GM19351 (cell line): ENCODE results near the gene ABLIM1.

Experiments
- ATAC-seq: cut with Tn5 transposase; IDR thresholded peaks from one replicate; pipeline ENCODE4 v1.9.1; 2021; ENCODE audit warnings: mild to moderate bottlenecking, moderate library complexity; ENCODE audit not compliant: unreplicated experiment

ABLIM1 gene

DNA sequence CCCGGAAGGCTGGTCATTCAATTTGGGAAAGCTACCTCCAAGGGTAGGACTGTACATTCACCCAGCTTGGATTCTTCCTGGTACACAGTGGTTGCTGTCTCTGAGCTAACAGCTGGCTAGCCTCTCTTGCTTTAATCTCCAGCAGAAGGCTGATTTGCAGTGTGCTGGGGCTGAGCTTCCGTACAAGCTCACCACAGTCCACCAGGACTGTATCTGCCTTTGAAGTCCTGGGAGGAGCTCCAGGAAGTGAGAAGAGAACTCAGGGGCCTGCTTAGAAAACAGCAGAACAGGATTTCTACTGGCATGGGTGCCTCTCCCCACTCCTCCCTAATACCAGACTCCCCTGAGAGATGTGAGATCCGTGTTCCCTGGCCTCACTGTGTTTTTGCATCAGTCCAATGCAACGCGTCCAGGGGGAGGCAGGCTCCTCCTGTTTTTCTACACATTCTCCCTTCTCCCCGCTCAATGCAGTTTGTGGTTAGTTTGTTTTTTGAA is 260.4 kb downstream of the ABLIM1 start:
- ATAC-seq = no peak

DNA sequence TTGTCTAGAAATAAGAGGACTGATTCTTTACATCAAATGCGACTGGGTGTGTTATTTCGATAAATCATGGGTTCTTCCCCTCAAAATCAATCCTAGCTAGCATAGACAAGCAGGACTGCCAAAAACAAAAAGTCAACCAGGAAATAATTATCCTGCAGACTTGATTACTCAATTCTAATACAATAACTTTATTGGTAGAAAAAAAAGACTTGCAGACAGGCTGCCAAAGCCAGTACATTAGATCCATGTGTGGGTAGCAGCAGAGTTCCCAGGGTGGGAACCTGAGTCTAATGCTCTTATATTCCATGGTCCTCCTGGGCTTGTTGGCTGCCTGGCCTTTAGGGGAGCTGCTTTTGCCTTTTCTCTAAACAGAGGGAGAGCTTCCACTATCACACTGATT is 261.6 kb downstream of the ABLIM1 start:
- no peak for ATAC-seq

DNA sequence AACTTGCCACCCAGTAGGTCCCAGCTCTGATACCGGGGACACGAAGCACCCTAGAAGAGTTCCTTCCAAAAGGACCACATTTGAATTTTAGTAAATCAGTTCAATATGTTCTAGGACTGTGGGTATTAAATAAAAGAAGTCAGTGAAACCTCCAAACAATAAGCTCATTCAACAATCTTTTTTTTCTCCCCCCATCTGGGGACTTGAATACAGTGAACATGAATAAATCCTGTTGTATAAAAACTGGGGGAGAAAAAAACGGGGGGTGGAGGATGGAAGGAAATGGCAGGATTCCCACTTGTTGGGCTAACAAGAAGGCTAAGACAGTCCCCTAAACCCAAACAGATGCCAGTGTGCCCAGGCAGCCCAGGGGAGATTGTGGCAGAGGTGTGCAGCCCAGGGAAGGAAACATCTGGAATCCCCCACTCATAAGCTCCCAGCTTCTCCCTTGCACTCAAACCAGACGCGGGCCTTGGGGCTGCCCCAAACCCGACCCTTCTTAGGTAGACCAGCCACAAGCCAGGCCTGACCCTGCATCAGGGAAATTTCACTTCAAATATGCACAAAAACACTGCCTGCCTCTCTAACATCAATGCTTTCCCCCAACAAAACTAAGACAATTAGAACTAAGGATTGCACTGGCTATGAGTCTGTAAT is 262.6 kb downstream of the ABLIM1 start:
- ATAC-seq = peak; percentile 36

DNA sequence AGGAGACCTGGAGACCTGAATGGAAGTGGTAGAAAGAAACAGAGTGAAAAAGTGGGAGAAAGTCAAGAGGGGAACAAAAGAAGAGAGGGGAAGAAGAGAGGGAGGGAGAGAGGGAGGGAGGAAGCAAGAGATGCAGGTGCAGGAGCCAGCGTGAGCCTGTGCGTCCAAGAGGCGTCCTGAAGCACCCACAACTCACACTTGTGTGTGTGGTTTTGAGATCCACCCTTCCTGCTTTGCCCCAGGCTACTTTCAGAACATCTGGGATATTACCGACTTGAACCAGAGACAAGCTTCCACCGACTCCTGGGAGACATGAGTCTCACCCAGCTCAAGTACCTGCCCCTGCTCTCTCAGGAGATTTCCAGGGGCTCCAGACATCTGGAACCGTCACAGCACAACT is 263.5 kb downstream of the ABLIM1 start:
- no peak for ATAC-seq

DNA sequence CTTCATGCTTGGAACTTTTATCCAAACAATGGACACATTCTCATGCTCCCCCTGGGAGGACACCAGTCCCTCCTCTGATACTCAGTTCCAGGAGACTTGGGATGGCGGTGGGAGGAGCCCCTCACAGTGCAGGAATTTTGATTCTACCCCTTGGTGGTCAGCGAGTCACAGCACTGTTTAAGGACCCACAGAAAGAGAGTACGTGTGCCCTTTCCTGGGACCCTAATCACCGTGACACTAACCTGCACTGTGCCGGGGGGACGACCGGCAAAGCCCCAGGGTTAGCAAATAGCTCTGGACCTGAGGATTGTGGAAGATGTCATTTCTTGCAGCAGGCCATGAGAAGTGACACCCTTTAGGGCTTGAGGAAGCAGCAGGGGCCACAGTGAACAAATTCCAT is 264.2 kb downstream of the ABLIM1 start:
- no peak for ATAC-seq

DNA sequence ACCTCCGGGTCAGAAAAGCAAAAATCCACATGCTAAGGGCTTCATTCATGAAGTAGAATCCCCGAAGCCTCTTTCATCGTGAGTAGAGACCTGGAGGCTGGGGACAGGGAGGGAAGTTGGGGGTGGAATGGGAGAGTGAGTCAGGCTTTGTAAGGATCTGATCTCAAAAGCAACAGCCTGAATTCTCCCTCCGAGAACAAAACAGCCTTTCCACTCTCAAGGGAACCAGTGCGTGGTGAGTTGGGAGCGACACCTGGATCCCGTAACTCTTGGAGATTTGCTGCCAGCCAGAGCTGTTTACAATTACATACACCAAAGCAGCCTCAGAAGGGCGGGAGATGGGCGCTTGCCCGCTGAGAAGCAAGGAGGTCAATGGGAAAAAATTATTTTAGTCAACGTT is 264.6 kb downstream of the ABLIM1 start:
- ATAC-seq = no peak

DNA sequence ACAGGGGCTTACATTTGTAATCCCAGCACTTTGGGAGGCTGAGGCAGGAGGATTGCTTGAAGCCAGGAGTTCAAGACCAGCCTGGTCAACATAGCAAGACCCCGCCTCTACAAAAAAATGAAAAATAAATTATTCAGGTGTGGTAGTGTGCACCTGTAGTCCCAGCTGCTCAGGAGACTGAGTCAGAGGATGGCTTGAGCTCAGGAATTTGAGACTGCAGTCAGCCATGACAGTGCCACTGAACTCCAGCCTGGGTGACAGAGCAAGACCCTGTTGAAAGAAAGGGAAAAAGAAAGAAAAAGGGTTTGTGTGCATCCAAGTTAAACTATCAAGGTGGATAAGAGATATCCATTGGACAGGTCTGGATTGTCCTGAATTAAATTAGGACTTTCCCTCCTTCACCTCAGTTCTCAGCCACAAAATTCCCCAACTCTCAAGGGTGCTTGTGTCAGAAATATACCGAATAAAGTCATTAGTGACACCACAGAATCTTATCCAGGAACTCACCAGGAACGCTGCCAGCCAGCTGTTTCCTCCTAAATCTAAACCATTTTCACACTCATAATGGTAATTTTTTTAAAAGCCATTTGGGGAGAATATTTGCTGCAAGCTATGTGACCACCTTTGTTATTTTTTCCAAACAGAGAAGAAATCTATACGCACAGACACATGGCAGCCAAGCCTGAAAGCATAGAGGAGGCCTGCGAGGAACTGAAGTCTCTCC is 265.8 kb downstream of the ABLIM1 start:
- ATAC-seq = no peak

DNA sequence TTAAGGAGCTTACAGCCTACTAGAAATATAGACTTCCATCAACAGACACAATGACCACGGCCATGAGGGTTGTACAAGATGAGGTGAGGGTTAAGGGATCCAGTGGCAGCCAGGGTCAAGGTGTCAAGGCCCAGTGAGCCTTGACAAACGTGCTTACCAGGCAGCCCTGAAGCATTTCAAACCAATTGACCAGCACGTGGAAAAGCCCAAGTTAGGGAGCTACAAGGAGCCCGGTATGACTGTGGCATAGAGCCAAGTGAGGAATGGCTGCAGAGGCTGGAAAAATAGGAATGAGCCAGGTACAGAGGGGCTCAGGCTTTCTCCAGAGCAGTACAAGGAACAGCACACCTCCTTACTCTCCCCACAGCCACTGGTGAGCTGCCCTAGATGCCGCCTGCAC is 266.5 kb downstream of the ABLIM1 start:
- ATAC-seq = no peak

DNA sequence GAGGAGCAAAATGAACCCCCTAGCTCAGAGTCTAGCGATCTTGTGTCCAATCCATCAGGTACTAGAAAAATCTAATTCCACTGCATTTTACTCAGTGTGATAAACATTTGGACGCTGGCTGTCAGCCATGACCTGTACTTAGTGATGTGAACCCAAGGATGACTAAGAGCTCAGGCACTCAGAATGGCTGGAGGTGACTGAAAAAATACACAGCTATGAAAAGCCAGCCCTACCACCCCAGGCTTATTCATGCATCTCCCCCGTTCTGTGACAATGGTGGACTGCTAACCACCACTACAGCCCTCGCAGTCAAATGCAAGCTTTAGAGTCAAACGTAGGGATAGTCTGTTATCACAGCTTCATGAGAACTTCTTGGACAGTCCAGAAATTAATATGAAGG is 268.6 kb downstream of the ABLIM1 start:
- no peak for ATAC-seq

DNA sequence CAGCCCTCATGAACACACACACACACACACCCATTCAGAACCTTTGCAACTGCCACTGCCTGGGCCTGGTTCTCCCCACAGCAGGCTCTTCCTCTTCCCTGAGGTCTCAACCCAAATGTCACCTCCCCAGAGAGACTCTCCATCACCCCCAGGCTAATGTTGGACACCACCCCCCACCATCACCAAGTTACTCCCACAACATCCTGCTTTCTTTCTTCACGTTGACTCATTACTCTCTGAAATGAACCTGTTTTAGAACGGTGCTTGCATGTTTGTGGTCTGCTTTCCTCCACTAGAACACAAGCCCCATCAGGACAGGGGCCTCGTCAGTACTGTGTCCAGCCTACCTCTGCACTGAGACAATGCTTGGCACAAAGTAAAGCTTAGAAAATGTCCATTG is 269.8 kb downstream of the ABLIM1 start:
- ATAC-seq = peak; percentile 79

DNA sequence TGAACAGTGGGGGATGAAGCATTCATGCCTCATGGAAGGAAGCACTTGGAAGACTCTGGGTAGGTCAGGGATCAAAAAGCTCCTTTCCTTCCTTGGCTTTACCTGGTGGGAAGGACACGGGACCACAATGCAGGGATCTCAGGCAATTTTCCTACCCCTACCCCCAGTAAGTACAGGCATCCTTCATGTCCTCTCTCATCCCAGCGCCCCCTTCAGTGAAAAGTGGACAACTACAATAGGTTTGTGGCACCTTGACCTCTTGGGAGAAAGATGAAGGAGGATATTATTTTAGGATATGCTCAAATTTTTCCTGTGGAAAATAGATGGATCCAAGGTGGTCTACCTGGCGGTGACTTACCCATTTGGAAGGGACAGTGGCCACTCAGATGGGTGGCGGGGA is 270.3 kb downstream of the ABLIM1 start:
- no peak for ATAC-seq

DNA sequence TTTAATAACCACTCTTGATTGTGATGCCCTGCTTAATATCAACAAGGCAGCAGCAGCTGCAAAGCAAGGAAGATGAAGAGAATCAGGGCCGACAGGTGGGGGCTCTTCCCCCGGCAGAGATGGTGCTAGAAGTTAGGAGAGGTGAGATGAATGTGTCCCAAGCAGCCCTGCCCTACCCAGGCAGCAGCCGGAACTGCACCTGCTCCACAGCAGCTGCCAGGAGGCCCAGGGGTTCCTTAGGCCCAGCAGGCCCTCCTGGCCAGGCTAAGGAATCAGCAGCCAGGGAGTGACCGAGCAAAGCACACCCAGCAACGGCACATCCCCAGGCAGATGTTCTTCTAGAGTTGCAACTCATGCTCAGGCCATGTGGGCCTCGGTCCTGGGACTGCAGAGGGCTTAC is 271.6 kb downstream of the ABLIM1 start:
- ATAC-seq = no peak

DNA sequence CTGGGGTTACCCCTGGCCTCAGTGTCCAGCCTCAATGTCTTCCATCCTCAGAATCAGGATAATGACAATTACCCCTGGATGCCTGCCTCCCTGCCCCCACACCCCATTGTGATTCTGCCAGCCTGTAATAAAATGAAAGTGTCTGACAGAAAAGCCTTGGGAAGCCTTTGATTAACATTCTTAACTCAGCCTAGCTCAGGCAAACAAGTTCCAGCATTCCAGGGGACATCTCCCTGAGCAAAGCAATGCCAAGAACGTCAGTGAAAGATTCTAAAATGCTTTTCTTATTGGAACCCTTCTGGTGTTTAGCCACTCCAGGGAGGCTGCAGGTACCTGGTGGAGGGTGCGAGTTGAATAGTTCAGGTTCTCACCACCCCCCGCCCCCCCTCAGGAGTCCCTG is 272.5 kb downstream of the ABLIM1 start:
- ATAC-seq = no peak

DNA sequence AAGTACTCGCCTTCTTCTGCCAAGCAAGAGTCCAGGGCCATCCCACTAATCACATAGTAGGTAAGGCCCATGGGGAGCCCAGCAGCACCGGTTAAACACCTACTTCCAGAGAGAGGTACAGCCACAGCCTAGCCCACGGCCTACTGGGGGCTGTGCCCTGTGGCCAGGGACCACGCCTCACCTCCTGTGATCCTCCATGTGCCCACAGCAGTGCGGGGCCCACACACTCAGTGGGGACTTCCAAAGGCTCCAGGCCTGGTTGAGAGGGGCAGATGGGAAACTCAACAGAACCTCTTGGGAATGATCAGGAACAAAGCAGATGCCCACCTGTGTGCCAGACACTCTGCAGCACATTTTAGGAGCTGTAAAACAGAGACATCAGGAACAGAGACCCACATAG is 273.5 kb downstream of the ABLIM1 start:
- no peak for ATAC-seq

DNA sequence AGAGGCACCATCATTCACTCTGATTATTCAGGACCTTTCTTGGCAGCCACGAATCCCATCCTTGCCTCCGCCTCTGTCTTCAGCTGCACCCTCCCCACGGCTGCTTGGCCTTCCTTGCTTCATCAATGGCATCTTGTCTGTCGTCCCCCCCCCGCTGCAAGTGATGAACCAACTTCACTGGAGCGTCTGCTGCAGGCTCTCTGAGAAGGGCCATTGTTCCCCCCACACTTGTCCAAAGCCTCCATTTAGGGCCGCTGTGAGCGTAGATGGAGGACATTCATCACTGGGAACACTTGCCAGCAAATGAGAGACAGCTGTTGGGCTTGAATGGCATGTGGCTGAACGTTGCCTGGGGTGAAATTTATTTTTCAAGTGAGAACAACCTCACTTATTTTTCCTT is 273.9 kb downstream of the ABLIM1 start:
- ATAC-seq = no peak
